ENCODE measurements around the gene MOBP. TPM values are rescaled to one million over a fixed set of nuclear protein-coding genes. Genes with fewer than 3 reads are reported as not detected.

The MOBP gene
- total and polyA plus RNA-seq, 2 experiments from 2014 or later, result not detected

- H3K27ac Mint-ChIP-seq, result no peak overlapping the region
- no peaks in the 10 kb centered on the region for H3K79me2 ChIP-seq (replicated peaks; ENCODE audit: insufficient read depth)
- ATAC-seq, result no peak
These were observed 41.2 kb upstream of the MOBP start for GRCh38 chr3:39426312-39426711.

More at GRCh38 chr3:39426312-39426711, 41.2 kb upstream of the MOBP start:
- Mint-ChIP-seq H3K4me1 (no peaks in the 10 kb centered on the region; the same call in 2 of the 3 replicates), H3K4me3 (no peak overlapping the region), H3K27me3 (ENCODE audit: insufficient read depth, low read depth, poor library complexity) (peaks cover 5% of the 10 kb centered on the region), H3K36me3 (ENCODE audit: low read depth) (no peaks in the 10 kb centered on the region), H3K9me3 (no peaks in the 10 kb centered on the region)
- no peaks in the 10 kb centered on the region for H3K4me1 ChIP-seq (ENCODE audit: insufficient read depth)
- H3K4me2 ChIP-seq, result no peak overlapping the region
- H3F3A ChIP-seq (replicated peaks; ENCODE audit: low read depth), result no peaks in the 10 kb centered on the region
- no peak overlapping the region for H2AFZ ChIP-seq
- no peak overlapping the region for H3K4me3 ChIP-seq
- no peaks in the 10 kb centered on the region for H3K36me3 ChIP-seq (ENCODE audit: insufficient read depth)
- H3K27me3 ChIP-seq (ENCODE audit: insufficient read depth), result no peaks in the 10 kb centered on the region
- H3K27ac ChIP-seq (ENCODE audit: low read depth), result no peak overlapping the region
- no peak for DNase-seq (ENCODE audit: low spot score)
- no peaks in the 10 kb centered on the region for H4K20me1 ChIP-seq (replicated peaks; ENCODE audit: insufficient read depth)
- no peaks in the 10 kb centered on the region for H3K9me2 ChIP-seq (ENCODE audit: insufficient read depth)
- TF ChIP-seq NANOG (IDR thresholded peaks at IDR 0.05; ENCODE audit: borderline replicate concordance), result no peak
- TF ChIP-seq ETS1 (IDR thresholded peaks at IDR 0.05), result no peak
- TF ChIP-seq CTCF (conservative IDR thresholded peaks at IDR 0.05; ENCODE audit: low read depth in 2 of 2), result no peak
- no peak for TF ChIP-seq EZH2phosphoT487 (IDR thresholded peaks at IDR 0.05; ENCODE audit: unreplicated experiment)
- TF ChIP-seq EZH2 (IDR thresholded peaks at IDR 0.05; ENCODE audit: low read depth, unreplicated experiment), result no peak
- TF ChIP-seq CREB1 (CRISPR knock-in tag; IDR thresholded peaks at IDR 0.05; ENCODE audit: low read depth), result no peak
- no peak for TF ChIP-seq STAT1 (IDR thresholded peaks at IDR 0.05; ENCODE audit: unreplicated experiment)
- TF ChIP-seq POLR2AphosphoS5 (IDR thresholded peaks at IDR 0.05; ENCODE audit: low read depth), result no peak
- no peak for TF ChIP-seq JUNB (IDR thresholded peaks at IDR 0.05; ENCODE audit: unreplicated experiment)
- no peak for TF ChIP-seq REST (IDR thresholded peaks at IDR 0.05; ENCODE audit: unreplicated experiment)
- TF ChIP-seq ZNF462 (CRISPR knock-in tag; IDR thresholded peaks at IDR 0.05), result no peak
- TF ChIP-seq ZNF331 (CRISPR knock-in tag; IDR thresholded peaks at IDR 0.05; ENCODE audit: low read depth), result no peak
- no peak for TF ChIP-seq ZNF114 (CRISPR knock-in tag; IDR thresholded peaks at IDR 0.05)
